Measurements from ENCODE around the gene MTIF3.
A peak's percentile ranks its signal among the peaks of the same experiment; 100 is the strongest.

The MTIF3 gene

GRCh38 chr13:27432180-27432579 is 18.2 kb downstream of the MTIF3 start:
- Histone ChIP-seq H3K4me2 (ENCODE audit: low read depth, low read length, poor library complexity, severe bottlenecking) (peak overlapping the region; percentile 86), H3K36me3 (ENCODE audit: insufficient read depth, low read length) (peaks cover 93% of the 10 kb centered on the region), H3K4me3 (ENCODE audit: low read length, poor library complexity, severe bottlenecking) (peak overlapping the region; percentile 78), H2AFZ (ENCODE audit: low read length) (no peak overlapping the region), H3F3A (ENCODE audit: low read depth) (peaks cover 14% of the 10 kb centered on the region), H3K9me2 (replicated peaks; ENCODE audit: low read depth, low read length) (no peaks in the 10 kb centered on the region), H3K4me1 (ENCODE audit: insufficient read depth, low read length, poor library complexity, severe bottlenecking) (peaks cover 65% of the 10 kb centered on the region), H3K9me3 (ENCODE audit: insufficient read depth, low read depth, low read length) (no peaks in the 10 kb centered on the region), H4K20me1 (ENCODE audit: insufficient read depth, low read length, poor library complexity, severe bottlenecking) (peaks cover 71% of the 10 kb centered on the region), H3K9ac (ENCODE audit: low read depth, low read length, poor library complexity, severe bottlenecking) (no peak overlapping the region), H3K79me2 (ENCODE audit: insufficient read depth, low read length) (peaks cover 83% of the 10 kb centered on the region), H3K27me3 (ENCODE audit: insufficient read depth, low read length, poor library complexity, severe bottlenecking) (no peaks in the 10 kb centered on the region)
- TF ChIP-seq CTCF (conservative IDR thresholded peaks at IDR 0.05; ENCODE audit: low read length) (no peak), EZH2phosphoT487 (IDR thresholded peaks at IDR 0.05; ENCODE audit: borderline replicate concordance) (no peak)

- Histone ChIP-seq H3K9me3 (ENCODE audit: insufficient read depth, low read depth, low read length) (no peaks in the 10 kb centered on the region), H3K79me2 (ENCODE audit: insufficient read depth, low read length) (peaks cover 85% of the 10 kb centered on the region), H2AFZ (ENCODE audit: low read length) (no peak overlapping the region), H3K9ac (ENCODE audit: low read depth, low read length, poor library complexity, severe bottlenecking) (peak overlapping the region; percentile 84), H3K9me2 (replicated peaks; ENCODE audit: low read depth, low read length) (no peaks in the 10 kb centered on the region), H3K27me3 (ENCODE audit: insufficient read depth, low read length, poor library complexity, severe bottlenecking) (no peaks in the 10 kb centered on the region), H3K4me3 (ENCODE audit: low read length, poor library complexity, severe bottlenecking) (peak overlapping the region; percentile 78), H3K36me3 (ENCODE audit: insufficient read depth, low read length) (peaks cover 61% of the 10 kb centered on the region), H4K20me1 (ENCODE audit: insufficient read depth, low read length, poor library complexity, severe bottlenecking) (peaks cover 68% of the 10 kb centered on the region), H3K4me2 (ENCODE audit: low read depth, low read length, poor library complexity, severe bottlenecking) (peak overlapping the region; percentile 86), H3F3A (ENCODE audit: low read depth) (no peaks in the 10 kb centered on the region), H3K4me1 (ENCODE audit: insufficient read depth, low read length, poor library complexity, severe bottlenecking) (peaks cover 72% of the 10 kb centered on the region)
- no peak for TF ChIP-seq CTCF (conservative IDR thresholded peaks at IDR 0.05; ENCODE audit: low read length)
- TF ChIP-seq EZH2phosphoT487 (IDR thresholded peaks at IDR 0.05; ENCODE audit: borderline replicate concordance), result no peak
Observed at GRCh38 chr13:27428160-27428559, 22.2 kb downstream of the MTIF3 start.

- Histone ChIP-seq H3K4me3 (ENCODE audit: low read length, poor library complexity, severe bottlenecking) (peak overlapping the region; percentile 78), H3K9me2 (replicated peaks; ENCODE audit: low read depth, low read length) (no peaks in the 10 kb centered on the region), H3K9me3 (ENCODE audit: insufficient read depth, low read depth, low read length) (no peaks in the 10 kb centered on the region), H4K20me1 (ENCODE audit: insufficient read depth, low read length, poor library complexity, severe bottlenecking) (peaks cover 63% of the 10 kb centered on the region), H3K27me3 (ENCODE audit: insufficient read depth, low read length, poor library complexity, severe bottlenecking) (no peaks in the 10 kb centered on the region), H3K9ac (ENCODE audit: low read depth, low read length, poor library complexity, severe bottlenecking) (peak overlapping the region; percentile 84), H3K79me2 (ENCODE audit: insufficient read depth, low read length) (peaks cover 79% of the 10 kb centered on the region), H3K4me2 (ENCODE audit: low read depth, low read length, poor library complexity, severe bottlenecking) (peak overlapping the region; percentile 86), H3K4me1 (ENCODE audit: insufficient read depth, low read length, poor library complexity, severe bottlenecking) (peaks cover 70% of the 10 kb centered on the region), H3F3A (ENCODE audit: low read depth) (no peaks in the 10 kb centered on the region), H3K36me3 (ENCODE audit: insufficient read depth, low read length) (peaks cover 56% of the 10 kb centered on the region), H2AFZ (ENCODE audit: low read length) (no peak overlapping the region)
- TF ChIP-seq CTCF (conservative IDR thresholded peaks at IDR 0.05; ENCODE audit: low read length) (no peak), EZH2phosphoT487 (IDR thresholded peaks at IDR 0.05; ENCODE audit: borderline replicate concordance) (no peak)
Observed at GRCh38 chr13:27427641-27428040, 22.7 kb downstream of the MTIF3 start.
